GM12865 (cell line): Measurements from ENCODE around the gene MB.

Experiments used
- DNase-seq: peaks from one replicate; pipeline ENCODE4 v3.0.0; 2010; ENCODE audit warnings: low read depth
- H3K4me3 ChIP-seq: 2 replicates; pipeline ENCODE4 v1.5.1; 2011; ENCODE audit warnings: mild to moderate bottlenecking, low read depth, low read length, control low read depth
- TF ChIP-seq, protein P1 (sequence below): IDR thresholded peaks from 2 replicates; pipeline ENCODE4 v1.5.1; 2011; ENCODE audit warnings: low read length, control low read depth, low read depth, inconsistent platforms; ENCODE audit not compliant: insufficient read depth; ENCODE audit errors: missing control alignments

Gene MB

DNA sequence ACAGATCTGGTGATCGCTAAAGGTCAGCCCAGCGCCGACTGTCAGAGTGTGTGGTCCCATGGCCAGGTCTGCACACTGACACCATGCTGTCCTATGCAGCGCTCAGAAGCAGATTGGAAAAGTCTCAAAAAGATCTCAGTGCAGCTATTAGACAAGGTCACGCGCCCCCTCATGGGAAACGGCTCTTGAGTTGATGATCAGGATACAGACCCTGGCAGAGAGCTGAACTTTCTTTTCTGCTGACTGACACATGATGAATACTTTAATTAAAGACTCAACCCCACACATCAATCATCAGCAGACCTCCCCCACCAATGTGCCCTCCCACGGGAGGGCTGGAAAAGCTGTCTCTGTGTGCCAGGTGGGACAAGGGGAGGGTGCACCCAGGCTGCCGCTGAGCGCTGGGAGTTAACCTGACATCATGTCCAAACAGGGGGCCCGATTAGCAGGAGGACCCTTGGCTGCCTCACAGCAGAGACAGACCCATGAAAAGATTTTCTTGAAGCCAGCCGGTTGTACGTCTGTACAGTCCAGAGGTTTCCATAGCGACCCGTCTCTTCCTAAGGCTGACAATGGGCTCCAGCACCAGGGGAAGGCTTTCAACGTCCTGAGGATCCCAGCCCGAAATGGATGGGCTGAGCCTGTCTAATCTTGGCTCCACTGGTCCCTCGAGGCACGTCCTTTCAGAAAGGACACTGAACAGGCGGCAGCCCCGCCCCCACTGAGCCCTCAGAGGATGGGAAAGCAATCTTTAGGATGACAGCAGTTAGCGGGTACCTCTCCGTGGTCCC lies 49.6 kb downstream of the MB start:
- DNase-seq, result no peak
- TF ChIP-seq, protein P1, sequence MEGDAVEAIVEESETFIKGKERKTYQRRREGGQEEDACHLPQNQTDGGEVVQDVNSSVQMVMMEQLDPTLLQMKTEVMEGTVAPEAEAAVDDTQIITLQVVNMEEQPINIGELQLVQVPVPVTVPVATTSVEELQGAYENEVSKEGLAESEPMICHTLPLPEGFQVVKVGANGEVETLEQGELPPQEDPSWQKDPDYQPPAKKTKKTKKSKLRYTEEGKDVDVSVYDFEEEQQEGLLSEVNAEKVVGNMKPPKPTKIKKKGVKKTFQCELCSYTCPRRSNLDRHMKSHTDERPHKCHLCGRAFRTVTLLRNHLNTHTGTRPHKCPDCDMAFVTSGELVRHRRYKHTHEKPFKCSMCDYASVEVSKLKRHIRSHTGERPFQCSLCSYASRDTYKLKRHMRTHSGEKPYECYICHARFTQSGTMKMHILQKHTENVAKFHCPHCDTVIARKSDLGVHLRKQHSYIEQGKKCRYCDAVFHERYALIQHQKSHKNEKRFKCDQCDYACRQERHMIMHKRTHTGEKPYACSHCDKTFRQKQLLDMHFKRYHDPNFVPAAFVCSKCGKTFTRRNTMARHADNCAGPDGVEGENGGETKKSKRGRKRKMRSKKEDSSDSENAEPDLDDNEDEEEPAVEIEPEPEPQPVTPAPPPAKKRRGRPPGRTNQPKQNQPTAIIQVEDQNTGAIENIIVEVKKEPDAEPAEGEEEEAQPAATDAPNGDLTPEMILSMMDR, result no peak
- H3K4me3 ChIP-seq, result no peak overlapping the region

DNA sequence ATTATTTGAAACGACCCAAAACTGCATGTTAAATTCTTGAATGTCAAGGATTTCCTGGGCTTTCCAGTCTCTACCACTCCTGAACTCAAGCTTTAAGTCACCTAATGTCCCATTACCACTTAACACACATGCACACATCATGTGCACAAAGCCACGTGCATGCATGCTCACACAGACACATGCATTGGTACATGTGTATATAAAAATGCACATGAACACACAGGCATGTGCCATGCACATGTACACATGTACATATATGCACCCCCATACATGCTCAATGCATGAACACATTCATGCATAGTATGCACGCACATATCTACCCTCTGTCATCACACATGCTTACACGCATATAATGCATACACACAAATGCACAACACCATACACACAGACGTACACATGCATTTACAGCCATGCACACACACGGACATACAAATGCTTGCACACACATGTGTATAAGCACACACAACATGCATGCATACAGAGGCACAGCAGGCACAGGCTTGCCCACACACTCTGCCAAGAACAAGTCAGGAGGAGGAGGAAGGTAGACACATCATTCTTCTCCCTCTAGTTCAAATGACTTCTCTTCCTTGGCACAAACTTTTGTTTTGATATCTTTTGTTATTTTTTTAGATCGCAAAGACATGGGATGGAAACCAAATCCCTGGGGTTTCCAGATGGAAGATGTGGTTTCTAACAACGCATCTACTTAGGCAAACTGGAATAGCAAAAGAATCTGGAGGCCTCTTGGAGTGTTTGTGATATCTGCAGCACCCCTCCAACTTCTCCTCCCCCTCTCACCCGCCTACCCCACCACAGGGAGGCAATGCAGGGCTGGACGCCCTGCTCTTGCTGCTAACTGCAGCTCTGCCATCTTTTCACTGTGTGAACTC lies 51.9 kb downstream of the MB start:
- no peak overlapping the region for H3K4me3 ChIP-seq
- DNase-seq, result no peak
- TF ChIP-seq, protein P1, result no peak

DNA sequence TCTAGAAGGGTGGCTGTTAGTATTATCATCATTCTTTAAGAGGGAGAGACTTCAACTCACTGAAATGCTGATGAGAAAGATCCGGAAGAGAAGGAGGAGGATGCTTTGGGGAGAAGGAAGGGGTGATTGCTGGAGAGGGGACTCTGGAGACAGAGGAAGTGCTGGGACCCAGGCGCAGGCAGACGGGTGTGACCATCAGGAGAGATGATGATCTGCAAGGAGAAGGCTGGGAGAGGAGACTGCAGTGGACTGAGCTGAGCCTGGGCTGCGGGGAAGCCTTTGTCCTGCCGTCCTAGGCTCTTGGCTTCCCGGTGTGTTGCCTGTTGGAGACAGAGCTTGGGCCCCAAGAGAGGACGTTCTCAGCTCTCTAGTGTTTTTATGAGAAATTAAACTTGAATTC lies 53.9 kb downstream of the MB start:
- TF ChIP-seq, protein P1, result no peak
- DNase-seq, result no peak
- no peak overlapping the region for H3K4me3 ChIP-seq

DNA sequence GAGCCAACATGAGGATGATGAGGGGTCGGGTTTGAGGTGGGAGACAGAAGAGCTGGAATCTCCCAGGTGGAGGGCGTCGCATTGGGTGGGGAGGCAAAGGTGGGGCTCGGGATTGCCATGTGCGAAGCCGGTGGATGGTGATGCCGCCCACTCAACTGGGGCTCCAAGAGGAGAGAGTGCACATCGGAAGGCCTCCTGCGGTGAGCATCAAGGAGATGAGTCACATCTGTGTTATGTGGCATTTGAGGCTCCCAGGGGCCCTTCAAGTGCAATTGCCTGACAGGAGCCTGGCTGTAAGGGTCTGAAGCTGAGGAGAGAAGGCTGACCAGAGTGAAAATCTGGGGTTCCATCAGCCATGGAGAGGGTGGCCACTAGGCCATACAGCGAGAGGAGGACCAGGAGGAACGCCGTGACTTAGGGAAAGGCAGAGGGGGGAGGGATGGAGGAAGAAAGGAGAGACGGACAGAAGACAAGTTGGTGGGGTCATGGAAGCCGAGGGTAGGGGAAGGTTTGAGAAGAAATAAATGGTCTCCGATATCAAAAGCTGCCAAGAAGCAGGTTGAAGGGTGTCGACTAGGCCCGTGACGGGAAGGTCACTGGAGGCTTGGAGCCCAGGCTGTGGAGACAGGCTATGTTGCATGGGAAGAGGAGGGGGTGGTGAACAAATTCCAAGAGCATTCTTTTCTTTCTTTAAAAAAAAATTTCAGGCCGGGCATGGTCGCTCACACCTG lies 55.2 kb downstream of the MB start:
- DNase-seq, result no peak
- TF ChIP-seq, protein P1, result no peak
- H3K4me3 ChIP-seq, result no peak overlapping the region

DNA sequence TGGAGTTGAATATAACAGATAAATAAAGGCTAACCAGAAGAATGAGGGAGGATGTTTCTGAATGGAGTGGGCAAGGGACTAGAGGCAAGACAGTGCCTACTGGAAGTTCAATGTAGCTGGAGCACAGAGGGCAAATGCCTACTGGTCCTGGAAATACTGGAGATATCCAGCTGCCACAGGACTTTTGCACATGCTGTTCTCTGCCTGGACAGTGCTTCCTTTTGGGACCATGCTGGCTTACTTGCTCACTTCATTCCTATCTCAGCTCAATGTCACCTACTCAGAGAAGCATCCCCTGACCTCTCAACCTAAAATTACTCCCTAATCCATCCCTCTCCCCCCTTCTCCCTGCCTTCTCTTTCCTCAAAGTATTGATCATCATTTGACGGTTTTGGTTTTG lies 56.3 kb downstream of the MB start:
- DNase-seq, result no peak
- H3K4me3 ChIP-seq, result no peak overlapping the region
- TF ChIP-seq, protein P1, result no peak

DNA sequence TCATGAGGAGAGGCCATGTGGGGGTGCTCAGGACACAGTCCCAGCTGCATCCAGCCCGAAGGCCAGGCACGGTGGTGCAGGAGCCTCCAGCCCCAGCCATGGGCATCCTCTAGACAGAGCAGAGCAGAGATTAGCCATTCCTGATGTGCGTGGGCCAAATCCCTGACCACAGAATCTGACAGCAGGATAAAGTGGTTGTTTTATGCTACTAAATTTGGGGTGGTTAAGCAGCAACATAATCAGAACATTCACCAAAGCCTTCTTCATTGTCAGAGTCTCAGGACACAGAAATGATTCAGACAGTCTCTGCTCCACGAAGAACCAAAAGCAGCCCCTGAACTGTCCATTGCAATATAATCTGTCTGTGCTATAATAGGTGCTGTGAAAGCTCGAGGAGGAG lies 56.8 kb downstream of the MB start:
- H3K4me3 ChIP-seq, result no peak overlapping the region
- TF ChIP-seq, protein P1, result no peak
- no peak for DNase-seq
